Measurements from ENCODE around the gene ANAPC7.
"Not testable (repeated sequence)": the region's sequence is repeated elsewhere in the genome, so short reads cannot be mapped to it uniquely, and the experiment has no call there.

Gene ANAPC7

GRCh38 chr12:110345963-110346362 is 57.5 kb downstream of the ANAPC7 start:
- no peak for DNase-seq

GRCh38 chr12:110345176-110345661 is 58.3 kb downstream of the ANAPC7 start:
- DNase-seq: no peak

GRCh38 chr12:110344657-110345056 is 58.9 kb downstream of the ANAPC7 start:
- no peak for DNase-seq

GRCh38 chr12:110343736-110344555 is 59.6 kb downstream of the ANAPC7 start:
- DNase-seq: no peak

GRCh38 chr12:110343114-110343513 is 60.4 kb downstream of the ANAPC7 start:
- no peak for DNase-seq

GRCh38 chr12:110342157-110342556 is 61.4 kb downstream of the ANAPC7 start:
- no peak for DNase-seq

GRCh38 chr12:110340706-110341105 is 62.8 kb downstream of the ANAPC7 start:
- DNase-seq: no peak

GRCh38 chr12:110340261-110340660 is 63.2 kb downstream of the ANAPC7 start:
- DNase-seq: not testable (repeated sequence)

- no peak for DNase-seq
These were observed 64.1 kb downstream of the ANAPC7 start for GRCh38 chr12:110339184-110339952.

- DNase-seq: no peak
These were observed 64.8 kb downstream of the ANAPC7 start for GRCh38 chr12:110338754-110339153.

GRCh38 chr12:110337912-110338710 is 65.4 kb downstream of the ANAPC7 start:
- DNase-seq: no peak

GRCh38 chr12:110335481-110336045 is 67.9 kb downstream of the ANAPC7 start:
- DNase-seq: no peak

- no peak for DNase-seq
These were observed 70.3 kb downstream of the ANAPC7 start for GRCh38 chr12:110333201-110333600.

GRCh38 chr12:110330544-110330943 is 73.0 kb downstream of the ANAPC7 start:
- no peak for DNase-seq

GRCh38 chr12:110330124-110330523 is 73.4 kb downstream of the ANAPC7 start:
- DNase-seq: no peak

- DNase-seq: no peak
These were observed 73.8 kb downstream of the ANAPC7 start for GRCh38 chr12:110329710-110330109.
